ENCODE data around the gene R3HDM4. TPM values are rescaled to one million over a fixed set of nuclear protein-coding genes. Genes with fewer than 3 reads are reported as not detected.
"Not testable (repeated sequence)": the region's sequence is repeated elsewhere in the genome, so short reads cannot be mapped to it uniquely, and the experiment has no call there.

Gene R3HDM4
- total and polyA plus RNA-seq, 9 donors: 8.7 to 43.0 (median 29.5) TPM

DNA sequence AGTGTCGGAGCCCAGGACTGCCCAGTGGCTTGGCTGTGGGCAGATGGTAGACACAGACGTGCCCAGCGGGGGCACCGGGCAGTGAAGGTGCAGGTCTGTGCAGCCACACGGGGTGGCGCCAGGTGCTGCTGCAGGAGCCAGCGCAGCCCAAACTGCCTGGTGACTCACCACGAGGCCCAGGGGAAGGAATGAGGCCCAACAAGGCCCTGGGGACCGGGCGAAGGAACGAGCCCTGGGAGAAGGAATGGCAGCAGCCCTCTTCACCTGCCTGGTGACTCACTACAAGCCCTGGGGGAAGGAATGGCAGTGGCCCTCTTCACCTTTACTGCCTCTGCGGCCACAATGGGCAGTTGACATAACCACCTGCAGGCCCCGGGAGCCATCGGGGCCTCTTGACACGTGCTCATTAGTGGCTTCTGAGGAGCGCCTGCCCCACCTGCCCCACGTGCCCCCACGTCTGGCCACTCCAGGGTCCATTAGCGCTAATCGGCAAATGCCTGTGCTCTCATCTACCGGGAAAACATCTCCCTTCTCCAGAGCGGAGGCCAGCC is 29.3 kb downstream of the R3HDM4 start:
- WGBS, 3 donors: 88 to 89% (median 89%) methylated on average over 22 of the region's 22 CpGs
- H3K9me3 ChIP-seq: no peaks in the 10 kb centered on the region
- no peak for TF ChIP-seq POLR2A (IDR thresholded peaks at IDR 0.05)
- TF ChIP-seq EP300 (IDR thresholded peaks at IDR 0.05): no peak
- TF ChIP-seq, protein P1, sequence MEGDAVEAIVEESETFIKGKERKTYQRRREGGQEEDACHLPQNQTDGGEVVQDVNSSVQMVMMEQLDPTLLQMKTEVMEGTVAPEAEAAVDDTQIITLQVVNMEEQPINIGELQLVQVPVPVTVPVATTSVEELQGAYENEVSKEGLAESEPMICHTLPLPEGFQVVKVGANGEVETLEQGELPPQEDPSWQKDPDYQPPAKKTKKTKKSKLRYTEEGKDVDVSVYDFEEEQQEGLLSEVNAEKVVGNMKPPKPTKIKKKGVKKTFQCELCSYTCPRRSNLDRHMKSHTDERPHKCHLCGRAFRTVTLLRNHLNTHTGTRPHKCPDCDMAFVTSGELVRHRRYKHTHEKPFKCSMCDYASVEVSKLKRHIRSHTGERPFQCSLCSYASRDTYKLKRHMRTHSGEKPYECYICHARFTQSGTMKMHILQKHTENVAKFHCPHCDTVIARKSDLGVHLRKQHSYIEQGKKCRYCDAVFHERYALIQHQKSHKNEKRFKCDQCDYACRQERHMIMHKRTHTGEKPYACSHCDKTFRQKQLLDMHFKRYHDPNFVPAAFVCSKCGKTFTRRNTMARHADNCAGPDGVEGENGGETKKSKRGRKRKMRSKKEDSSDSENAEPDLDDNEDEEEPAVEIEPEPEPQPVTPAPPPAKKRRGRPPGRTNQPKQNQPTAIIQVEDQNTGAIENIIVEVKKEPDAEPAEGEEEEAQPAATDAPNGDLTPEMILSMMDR (IDR thresholded peaks at IDR 0.05): no peak

DNA sequence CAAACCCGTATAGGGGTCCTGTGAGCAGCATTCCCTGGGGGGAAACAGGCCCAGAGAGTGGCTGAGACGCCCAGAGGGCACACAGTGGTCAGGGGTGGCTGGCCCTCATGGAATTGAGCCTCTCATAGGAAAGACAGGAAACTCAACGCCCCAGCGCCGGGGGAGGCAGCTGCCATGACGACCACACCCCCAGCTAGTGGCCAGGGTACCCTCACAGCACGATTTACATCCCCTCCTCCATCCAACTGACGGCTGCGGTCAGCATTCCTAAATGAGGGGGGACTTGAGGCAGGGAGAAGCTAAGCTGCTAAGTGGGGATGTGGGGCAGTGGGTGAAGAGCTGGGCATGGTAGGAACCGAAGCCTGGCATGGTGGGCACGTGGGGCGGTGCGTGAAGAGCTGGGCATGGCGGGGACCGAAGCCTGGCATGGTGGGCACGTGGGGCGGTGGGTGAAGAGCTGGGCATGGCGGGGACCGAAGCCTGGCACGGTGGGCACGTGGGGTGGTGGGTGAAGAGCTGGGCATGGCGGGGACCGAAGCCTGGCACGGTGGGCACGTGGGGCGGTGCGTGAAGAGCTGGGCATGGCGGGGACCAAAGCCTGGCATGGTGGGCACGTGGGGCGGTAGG is 30.0 kb downstream of the R3HDM4 start:
- Histone ChIP-seq H3K9me3 (no peaks in the 10 kb centered on the region), H3K27me3 (no peaks in the 10 kb centered on the region), H3K36me3 (no peaks in the 10 kb centered on the region), H3K4me1 (ENCODE audit: insufficient read depth) (no peaks in the 10 kb centered on the region), H3K4me3 (no peak overlapping the region), H3K27ac (no peak overlapping the region)
- intact Hi-C loops (cut with DNase I): no loop called here
- no peak for DNase-seq
- TF ChIP-seq EP300 (IDR thresholded peaks at IDR 0.05): no peak
- no peak for TF ChIP-seq POLR2A (IDR thresholded peaks at IDR 0.05)
- TF ChIP-seq, protein P1 (IDR thresholded peaks at IDR 0.05): no peak
- 83 to 88% (median 85%) methylated on average over 30 of the region's 30 CpGs for WGBS, 3 donors

More for the DNA sequence above, 29.3 kb downstream of the R3HDM4 start:
- Histone ChIP-seq H3K4me1 (ENCODE audit: insufficient read depth) (no peaks in the 10 kb centered on the region), H3K27me3 (no peaks in the 10 kb centered on the region), H3K4me3 (no peak overlapping the region), H3K27ac (no peak overlapping the region), H3K36me3 (no peaks in the 10 kb centered on the region)
- no peak for DNase-seq
- intact Hi-C loops (cut with DNase I): no loop called here

- intact Hi-C loops (cut with DNase I): no loop called here
- WGBS, 3 donors: 93 to 96% (median 95%) methylated on average over 34 of the region's 34 CpGs
- TF ChIP-seq, protein P1 (IDR thresholded peaks at IDR 0.05): no peak
- TF ChIP-seq EP300 (IDR thresholded peaks at IDR 0.05) (no peak), POLR2A (IDR thresholded peaks at IDR 0.05) (no peak)
Observed at GRCh38 chr19:881385-882071, 31.5 kb downstream of the R3HDM4 start.

GRCh38 chr19:879711-880438 is 33.1 kb downstream of the R3HDM4 start:
- TF ChIP-seq POLR2A (IDR thresholded peaks at IDR 0.05): no peak
- TF ChIP-seq, protein P1 (IDR thresholded peaks at IDR 0.05): no peak
- TF ChIP-seq EP300 (IDR thresholded peaks at IDR 0.05): no peak
- Histone ChIP-seq H3K4me3 (no peak overlapping the region), H3K27me3 (no peaks in the 10 kb centered on the region), H3K36me3 (no peaks in the 10 kb centered on the region), H3K4me1 (ENCODE audit: insufficient read depth) (no peaks in the 10 kb centered on the region), H3K9me3 (no peaks in the 10 kb centered on the region), H3K27ac (no peak overlapping the region)
- no peak for DNase-seq
- WGBS, 3 donors: 84 to 88% (median 86%) methylated on average over 34 to 37 of the region's 37 CpGs
- intact Hi-C loops (cut with DNase I): no loop called here

More at GRCh38 chr19:881385-882071, 31.5 kb downstream of the R3HDM4 start:
- no peak overlapping the region for H3K4me3 ChIP-seq
- H3K27me3 ChIP-seq: no peaks in the 10 kb centered on the region
- no peak for DNase-seq
- H3K9me3 ChIP-seq: no peaks in the 10 kb centered on the region
- H3K4me1 ChIP-seq (ENCODE audit: insufficient read depth): no peaks in the 10 kb centered on the region
- no peaks in the 10 kb centered on the region for H3K36me3 ChIP-seq
- no peak overlapping the region for H3K27ac ChIP-seq

DNA sequence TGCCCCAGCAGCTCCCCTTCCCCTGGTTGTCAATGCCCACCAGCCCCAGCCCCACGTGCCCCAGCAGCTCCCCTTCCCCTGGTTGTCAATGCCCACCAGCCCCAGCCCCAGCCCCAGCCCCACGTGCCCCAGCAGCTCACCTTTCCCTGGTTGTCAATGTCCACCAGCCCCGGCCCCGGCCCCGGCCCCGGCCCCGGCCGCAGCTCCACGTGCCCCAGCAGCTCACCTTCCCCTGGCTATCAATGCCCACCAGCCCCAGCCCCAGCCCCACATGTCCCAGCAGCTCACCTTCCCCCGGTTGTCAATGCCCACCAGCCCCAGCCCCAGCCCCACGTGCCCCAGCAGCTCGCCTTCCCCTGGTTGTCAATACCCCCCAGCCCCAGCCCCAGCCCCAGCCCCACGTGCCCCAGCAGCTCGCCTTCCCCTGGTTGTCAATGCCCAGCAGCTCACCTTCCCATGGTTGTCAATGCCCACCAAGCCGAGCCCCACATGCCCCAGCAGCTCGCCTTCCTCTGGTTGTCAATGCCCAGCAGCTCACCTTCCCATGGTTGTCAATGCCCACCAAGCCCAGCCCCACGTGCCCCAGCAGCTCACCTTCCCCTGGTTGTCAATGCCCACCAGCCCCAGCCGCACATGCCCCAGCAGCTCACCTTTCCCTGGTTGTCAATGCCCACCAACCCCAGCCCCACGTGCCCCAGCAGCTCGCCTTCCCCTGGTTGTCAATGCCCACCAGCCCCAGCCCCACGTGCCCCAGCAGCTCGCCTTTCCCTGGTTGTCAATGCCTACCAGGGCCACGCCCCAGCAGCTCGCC is 34.1 kb downstream of the R3HDM4 start:
- intact Hi-C loops (cut with DNase I); H3K27ac ChIP-seq; H3K4me1 ChIP-seq (ENCODE audit: insufficient read depth); DNase-seq; H3K4me3 ChIP-seq; H3K9me3 ChIP-seq; H3K27me3 ChIP-seq; H3K36me3 ChIP-seq: not testable (repeated sequence)
- WGBS, 3 donors: 78 to 86% (median 79%) methylated on average over 16 to 24 of the region's 24 CpGs

DNA sequence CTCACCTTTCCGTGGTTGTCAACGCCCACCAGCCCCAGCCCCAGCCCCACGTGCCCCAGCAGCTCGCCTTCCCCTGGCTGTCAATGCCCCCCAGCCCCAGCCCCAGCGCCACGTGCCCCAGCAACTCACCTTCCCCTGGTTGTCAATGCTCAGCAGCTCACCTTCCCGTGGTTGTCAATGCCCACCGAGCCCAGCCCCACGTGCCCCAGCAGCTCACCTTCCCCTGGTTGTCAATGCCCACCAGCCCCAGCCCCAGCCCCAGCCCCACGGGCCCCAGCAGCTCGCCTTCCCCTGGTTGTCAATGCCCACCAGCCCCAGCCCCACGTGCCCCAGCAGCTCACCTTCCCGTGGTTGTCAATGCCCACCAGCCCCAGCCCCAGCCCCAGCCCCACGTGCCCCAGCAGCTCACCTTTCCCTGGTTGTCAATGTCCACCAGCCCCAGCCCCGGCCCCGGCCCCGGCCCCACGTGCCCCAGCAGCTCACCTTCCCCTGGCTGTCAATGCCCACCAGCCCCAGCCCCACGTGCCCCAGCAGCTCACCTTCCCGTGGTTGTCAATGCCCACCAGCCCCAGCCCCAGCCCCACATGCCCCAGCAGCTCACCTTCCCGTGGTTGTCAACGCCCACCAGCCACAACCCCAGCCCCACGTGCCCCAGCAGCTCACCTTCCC is 34.9 kb downstream of the R3HDM4 start:
- DNase-seq; H3K27ac ChIP-seq; H3K27me3 ChIP-seq; H3K9me3 ChIP-seq; H3K4me3 ChIP-seq; H3K36me3 ChIP-seq; H3K4me1 ChIP-seq (ENCODE audit: insufficient read depth); intact Hi-C loops (cut with DNase I): not testable (repeated sequence)
- WGBS, 3 donors: 83 to 88% (median 86%) methylated on average over 8 to 23 of the region's 23 CpGs
